GM19099 (cell line): Measurements from ENCODE around the gene AARS1.
A peak's percentile ranks its signal among the peaks of the same experiment; 100 is the strongest.

Experiments
- POLR2A ChIP-seq: IDR thresholded peaks from 3 replicates; pipeline ENCODE4 v1.6.1; 2011; ENCODE audit warnings: low read depth; ENCODE audit not compliant: insufficient read length; ENCODE audit errors: extremely low read depth

Gene AARS1

GRCh38 chr16:70290949-70291519, 1.7 kb upstream of the AARS1 start:
- no peak for TF ChIP-seq POLR2A

GRCh38 chr16:70276392-70276791, 12.9 kb downstream of the AARS1 start:
- no peak for TF ChIP-seq POLR2A

- no peak for TF ChIP-seq POLR2A
Measured at GRCh38 chr16:70271696-70272095, 17.6 kb downstream of the AARS1 start.

- TF ChIP-seq POLR2A, result no peak
Measured at GRCh38 chr16:70270176-70270575, 19.1 kb downstream of the AARS1 start.

GRCh38 chr16:70269471-70269870, 19.8 kb downstream of the AARS1 start:
- no peak for TF ChIP-seq POLR2A

- TF ChIP-seq POLR2A, result no peak
Measured at GRCh38 chr16:70267516-70267915, 21.8 kb downstream of the AARS1 start.

GRCh38 chr16:70258946-70259345, 30.4 kb downstream of the AARS1 start:
- no peak for TF ChIP-seq POLR2A

GRCh38 chr16:70258065-70258464, 31.2 kb downstream of the AARS1 start:
- no peak for TF ChIP-seq POLR2A

- no peak for TF ChIP-seq POLR2A
Measured at GRCh38 chr16:70257391-70257790, 31.9 kb downstream of the AARS1 start.

- no peak for TF ChIP-seq POLR2A
Measured at GRCh38 chr16:70255574-70255973, 33.7 kb downstream of the AARS1 start.

GRCh38 chr16:70254965-70255286, 34.4 kb downstream of the AARS1 start:
- TF ChIP-seq POLR2A, result no peak

GRCh38 chr16:70254180-70254964, 34.9 kb downstream of the AARS1 start:
- no peak for TF ChIP-seq POLR2A

GRCh38 chr16:70253291-70254106, 35.8 kb downstream of the AARS1 start:
- TF ChIP-seq POLR2A, result no peak

GRCh38 chr16:70252355-70252988, 36.8 kb downstream of the AARS1 start:
- no peak for TF ChIP-seq POLR2A

- TF ChIP-seq POLR2A, result peak; percentile 87
Measured at GRCh38 chr16:70251629-70252354, 37.5 kb downstream of the AARS1 start, which contains the start of gene EXOSC6. EXOSC6 (minus strand) TSS chr16:70251940; CDS start chr16:70251900, 40 bp downstream.
